CD14-positive monocyte (primary cell): ENCODE measurements around the gene ARL4D. TPM values are rescaled to one million over a fixed set of nuclear protein-coding genes. Genes with fewer than 3 reads are reported as not detected.

Experiments used
- DNase-seq, 3 donors: peaks; one replicate each; pipeline ENCODE4 v3.0.0-alpha.2; 2011 to 2022
- H2AFZ ChIP-seq: 2 replicates; pipeline ENCODE4 v1.6.0; 2012; ENCODE audit warnings: mild to moderate bottlenecking, low read depth, low read length, inconsistent platforms; ENCODE audit not compliant: insufficient read depth, poor library complexity, severe bottlenecking
- H3K27ac ChIP-seq, 2 donors: 1 replicate in 1 of 2; 2 replicates in 1 of 2; pipeline ENCODE4 v1.5.1; 2012 to 2013; ENCODE audit warnings: low read length in 2 of 2, control low read depth in 1 of 2, inconsistent platforms in 1 of 2, low read depth in 1 of 2, mild to moderate bottlenecking in 1 of 2
- H3K27me3 ChIP-seq, 2 donors: one replicate each; pipeline versions ENCODE4 v1.6.0 to v1.6.1; 2011 to 2013; ENCODE audit warnings: low read length in 2 of 2; ENCODE audit not compliant: control insufficient read depth in 2 of 2, insufficient read depth in 2 of 2
- H3K36me3 ChIP-seq, 2 donors: replicated peaks in 1 of 2; 1 replicate in 1 of 2; 2 replicates in 1 of 2; pipeline versions ENCODE4 v1.5.1 to v1.6.1; 2012 to 2013; ENCODE audit warnings: low read length in 2 of 2, control low read depth in 1 of 2, inconsistent platforms in 1 of 2, mild to moderate bottlenecking in 1 of 2; ENCODE audit not compliant: insufficient read depth in 2 of 2, control insufficient read depth in 1 of 2
- H3K4me1 ChIP-seq, 2 donors: 1 replicate in 1 of 2; 2 replicates in 1 of 2; pipeline versions ENCODE4 v1.5.1 to v1.6.1; 2012 to 2013; ENCODE audit warnings: low read length in 2 of 2, control low read depth in 1 of 2, inconsistent platforms in 1 of 2, mild to moderate bottlenecking in 1 of 2, moderate library complexity in 1 of 2; ENCODE audit not compliant: insufficient read depth in 2 of 2, control insufficient read depth in 1 of 2
- H3K4me2 ChIP-seq: replicated peaks from 2 replicates; pipeline ENCODE3; 2012; ENCODE audit warnings: low read length, moderate library complexity, mild to moderate bottlenecking; ENCODE audit not compliant: poor library complexity, severe bottlenecking; ENCODE audit errors: extremely low read depth
- H3K4me3 ChIP-seq, 3 experiments: fragments of 200-600 bp in 1 of 3; sonication (generic) in 1 of 3; replicated peaks in 1 of 3; 1 replicate in 2 of 3; 2 replicates in 1 of 3; pipeline ENCODE4 v1.5.1; 2011 to 2013; ENCODE audit warnings: low read length in 3 of 3, mild to moderate bottlenecking in 3 of 3, control low read depth in 2 of 3, low read depth in 2 of 3, inconsistent platforms in 1 of 3, moderate library complexity in 1 of 3
- H3K79me2 ChIP-seq: 2 replicates; pipeline ENCODE4 v1.6.0; 2012; ENCODE audit warnings: mild to moderate bottlenecking, control low read depth, inconsistent platforms, low read length, moderate library complexity; ENCODE audit not compliant: insufficient read depth
- H3K9ac ChIP-seq: 2 replicates; pipeline ENCODE4 v1.6.0; 2017; ENCODE audit warnings: low read length, mild to moderate bottlenecking; ENCODE audit not compliant: insufficient read depth, poor library complexity, severe bottlenecking
- H3K9me3 ChIP-seq, 2 donors: replicated peaks in 1 of 2; 1 replicate in 1 of 2; 2 replicates in 1 of 2; pipeline versions ENCODE4 v1.5.1 to v1.6.1; 2012 to 2013; ENCODE audit warnings: low read length in 2 of 2, control low read depth in 1 of 2; ENCODE audit not compliant: control insufficient read depth in 1 of 2, insufficient read depth in 1 of 2
- H4K20me1 ChIP-seq: 2 replicates; pipeline ENCODE4 v1.6.0; 2012; ENCODE audit warnings: mild to moderate bottlenecking, low read length, control low read depth, moderate library complexity; ENCODE audit not compliant: insufficient read depth
- H3K27ac Mint-ChIP-seq, 7 donors: one replicate each; pipeline ENCODE4 v1.8.0; 2020; ENCODE audit warnings: mild to moderate bottlenecking in 7 of 7, mixed read lengths in 7 of 7, moderate library complexity in 6 of 7, inconsistent platforms in 2 of 7
- H3K27me3 Mint-ChIP-seq, 3 donors: one replicate each; pipeline ENCODE4 v1.8.0; 2021 to 2022; ENCODE audit warnings: low read depth in 3 of 3, mild to moderate bottlenecking in 3 of 3, mixed read lengths in 3 of 3, moderate library complexity in 3 of 3, inconsistent platforms in 1 of 3
- H3K36me3 Mint-ChIP-seq, 2 donors: one replicate each; pipeline ENCODE4 v1.8.0; 2020; ENCODE audit warnings: mixed read lengths in 2 of 2, inconsistent platforms in 1 of 2, mild to moderate bottlenecking in 1 of 2
- H3K4me1 Mint-ChIP-seq: one replicate; pipeline ENCODE4 v1.8.0; 2020; ENCODE audit warnings: mild to moderate bottlenecking, mixed read lengths
- H3K4me3 Mint-ChIP-seq, 2 donors: one replicate each; pipeline ENCODE4 v1.8.0; 2020; ENCODE audit warnings: mild to moderate bottlenecking in 2 of 2, mixed read lengths in 2 of 2, moderate library complexity in 1 of 2
- H3K9me3 Mint-ChIP-seq, 7 donors: one replicate each; pipeline ENCODE4 v1.8.0; 2020 to 2022; ENCODE audit warnings: mixed read lengths in 7 of 7, mild to moderate bottlenecking in 6 of 7, moderate library complexity in 6 of 7, inconsistent platforms in 2 of 7
- CTCF ChIP-seq: fragments of 200-600 bp; IDR thresholded peaks from one replicate; pipeline ENCODE4 v1.8.0; 2022; ENCODE audit warnings: antibody characterized with exemption, mild to moderate bottlenecking
- WGBS: methylation state at CpG from one replicate; pipeline ENCODE4 v1.1.5; 2013; ENCODE audit warnings: missing lambda C conversion rate; ENCODE audit not compliant: insufficient coverage; 5-methylcytosine and 5-hydroxymethylcytosine counted together
- intact Hi-C, 2 donors: fragments of 100-400 bp; cut with micrococcal nuclease; formaldehyde crosslinking; loops; one replicate each; pipeline versions ENCODE4 v1.15.0 to v1.15.1; 2023
- polyA plus RNA-seq, 3 donors: library from polyadenylated mRNA; depleted of rRNA in 1 of 3; unstranded in 2 of 3; stranded (reverse) in 1 of 3; fragments of 300-500 nt in 2 of 3; fragments of >200 nt in 1 of 3; fragmentation: Illumina TruSeq in 2 of 3; gene quantifications; 1 replicate in 2 of 3; 2 replicates in 1 of 3; pipeline ENCODE4 v1.2.3, GENCODE V29; 2012 to 2021

The ARL4D gene
- polyA plus RNA-seq, 3 donors = 0.75 to 2.4 (median 1.7) TPM

GRCh38 chr17:43360376-43360738 lies 38.4 kb upstream of the ARL4D start:
- H3K4me2 ChIP-seq = peak overlapping the region; percentile 62
- H3K27ac Mint-ChIP-seq = peak overlapping the region; percentile 99 to 100 (median 100)
- H3K9ac ChIP-seq = peak overlapping the region; percentile 65
- TF ChIP-seq CTCF = no peak
- peak overlapping the region; percentile 51 to 73 (median 67) for H3K4me3 ChIP-seq
- H3K36me3 Mint-ChIP-seq = no peaks in the 10 kb centered on the region
- intact Hi-C loops = loop anchor here (1.0 to 5.0 kb wide), 2 partner anchors 28 to 43 kb away; no protein-coding TSS in a partner anchor
- peaks cover 12 to 17% of the 10 kb centered on the region in 2 donors for H3K4me1 ChIP-seq
- H3K4me1 Mint-ChIP-seq = peaks cover 28% of the 10 kb centered on the region
- H4K20me1 ChIP-seq = no peaks in the 10 kb centered on the region
- H3K27me3 Mint-ChIP-seq = peaks cover 2 to 7% (median 2%) of the 10 kb centered on the region in 3 donors
- H3K36me3 ChIP-seq = no peaks in the 10 kb centered on the region
- peak; percentile 79 to 90 (median 90) for DNase-seq
- peak overlapping the region; percentile 34 to 93 for H3K27ac ChIP-seq
- H3K4me3 Mint-ChIP-seq = peak overlapping the region; percentile 86 to 92
- H2AFZ ChIP-seq = no peak overlapping the region
- H3K9me3 Mint-ChIP-seq = peaks cover 0 to 5% (median 0%) of the 10 kb centered on the region in 7 donors
- 46% methylated on average over 14 of the region's 18 CpGs for WGBS
- H3K27me3 ChIP-seq = no peaks in the 10 kb centered on the region
- H3K9me3 ChIP-seq = no peaks in the 10 kb centered on the region
- no peaks in the 10 kb centered on the region for H3K79me2 ChIP-seq

- Histone ChIP-seq H3K4me3 (peak overlapping the region; percentile 51 to 73 (median 67)), H3K27me3 (no peaks in the 10 kb centered on the region), H3K27ac (peak overlapping the region; percentile 63 to 93), H3K79me2 (no peaks in the 10 kb centered on the region), H3K4me1 (peaks cover 12 to 17% of the 10 kb centered on the region in 2 donors), H3K4me2 (peak overlapping the region; percentile 62), H3K9me3 (no peaks in the 10 kb centered on the region), H3K36me3 (no peaks in the 10 kb centered on the region), H3K9ac (peak overlapping the region; percentile 76), H2AFZ (no peak overlapping the region), H4K20me1 (no peaks in the 10 kb centered on the region)
- H3K4me1 Mint-ChIP-seq = peaks cover 28% of the 10 kb centered on the region
- peak overlapping the region; percentile 99 to 100 (median 100) for H3K27ac Mint-ChIP-seq
- peaks cover 0 to 5% (median 0%) of the 10 kb centered on the region in 7 donors for H3K9me3 Mint-ChIP-seq
- DNase-seq = peak; percentile 96 to 100 (median 97)
- H3K4me3 Mint-ChIP-seq = peak overlapping the region; percentile 86 to 93
- peaks cover 2 to 9% (median 2%) of the 10 kb centered on the region in 3 donors for H3K27me3 Mint-ChIP-seq
- WGBS = 2% methylated on average over 53 of the region's 56 CpGs
- intact Hi-C loops = loop anchor here (1.0 to 5.0 kb wide), 3 partner anchors 8 to 44 kb away; no protein-coding TSS in a partner anchor
- no peak for TF ChIP-seq CTCF
- no peaks in the 10 kb centered on the region for H3K36me3 Mint-ChIP-seq
These were observed 37.9 kb upstream of the ARL4D start for GRCh38 chr17:43360739-43361505.
